HCT116 (cell line): ENCODE data around the gene CMC1. TPM values are rescaled to one million over a fixed set of nuclear protein-coding genes. Genes with fewer than 3 reads are reported as not detected.
"Not testable (repeated sequence)": the region's sequence is repeated elsewhere in the genome, so short reads cannot be mapped to it uniquely, and the experiment has no call there.

ENCODE experiments used
- ATAC-seq: fragments of 200-7000 bp; cut with Tn5 transposase; 2 replicates; pipeline ENCODE4 v1.9.1; 2020; ENCODE audit warnings: mild to moderate bottlenecking, moderate library complexity
- BruUV-seq: library from RNA; stranded (reverse); fragments of 400-500 nt; replicated peaks from 2 replicates; lab custom pipeline; 2021; lab: Mats Ljungman, UMichigan
- CTCF ChIA-PET: fragments of 300-600 bp; sonication (Branson Sonifier 250); formaldehyde crosslinking; loops from one replicate; lab custom pipeline; 2021; ENCODE audit warnings: antibody characterized with exemption; lab: Charles Lee
- POLR2A ChIA-PET: fragments of 300-600, 350-600 bp; sonication (Branson Sonifier 250); formaldehyde crosslinking; loops from one replicate; lab custom pipeline; 2021; ENCODE audit warnings: antibody characterized with exemption; lab: Charles Lee
- RAD21 ChIA-PET, 2 experiments: fragments of 300-600 bp; sonication (Branson Sonifier 250); formaldehyde crosslinking; loops; one replicate each; lab custom pipeline; 2023; ENCODE audit warnings: low total read pairs in 2 of 2; ENCODE audit not compliant: uncharacterized antibody in 2 of 2, unreplicated experiment in 2 of 2, low non-redundant PET in 1 of 2; lab: Charles Lee
- DNase-seq: peaks from one replicate; pipeline ENCODE4 v3.0.0-alpha.2; 2010; ENCODE audit warnings: low read depth, low spot score
- H2AFZ ChIP-seq: fragments of 200-600 bp; shearing (Covaris generic), sonication (generic); 2 replicates; pipeline ENCODE4 v1.6.1; 2017; ENCODE audit warnings: low read depth, mixed run types, mixed read lengths, antibody characterized with exemption, low read length; ENCODE audit not compliant: poor library complexity, severe bottlenecking
- H3K27ac ChIP-seq: 2 replicates; pipeline ENCODE4 v1.5.1; 2012; ENCODE audit warnings: low read depth, low read length
- H3K27me3 ChIP-seq: fragments of 200-600 bp; sonication (generic); 2 replicates; pipeline ENCODE4 v1.6.1; 2016; ENCODE audit warnings: mixed run types, low read length, mixed read lengths; ENCODE audit not compliant: insufficient read depth
- H3K36me3 ChIP-seq, 2 experiments: fragments of 200-500 bp in 1 of 2; fragments of 200-600 bp in 1 of 2; sonication (Bioruptor generic) in 1 of 2; sonication (generic) in 1 of 2; 2 replicates each; pipeline versions ENCODE4 v1.5.1 to v1.6.1; 2014 to 2016; ENCODE audit warnings: low read length in 2 of 2, inconsistent platforms in 1 of 2, mixed read lengths in 1 of 2, mixed run types in 1 of 2; ENCODE audit not compliant: insufficient read depth in 2 of 2, control insufficient read depth in 1 of 2
- H3K4me1 ChIP-seq, 2 experiments: fragments of 200-600 bp in 1 of 2; sonication (generic) in 1 of 2; 2 replicates each; pipeline versions ENCODE4 v1.5.1 to v1.6.1; 2012 to 2017; ENCODE audit warnings: low read length in 2 of 2, inconsistent platforms in 1 of 2, mild to moderate bottlenecking in 1 of 2, mixed read lengths in 1 of 2, mixed run types in 1 of 2, moderate library complexity in 1 of 2; ENCODE audit not compliant: insufficient read depth in 2 of 2, control insufficient read depth in 1 of 2
- H3K4me2 ChIP-seq: fragments of 200-600 bp; sonication (generic); 2 replicates; pipeline ENCODE4 v1.6.1; 2017; ENCODE audit warnings: mixed run types, low read length, mixed read lengths
- H3K4me3 ChIP-seq, 2 experiments: fragments of 200-600 bp in 1 of 2; sonication (generic) in 1 of 2; replicated peaks in 1 of 2; 2 replicates each; pipeline ENCODE4 v1.5.1; 2011 to 2016; ENCODE audit warnings: low read length in 2 of 2, control low read depth in 1 of 2, low read depth in 1 of 2, mild to moderate bottlenecking in 1 of 2, mixed read lengths in 1 of 2, mixed run types in 1 of 2
- H3K79me2 ChIP-seq: fragments of 200-600 bp; sonication (generic); 2 replicates; pipeline ENCODE4 v1.6.1; 2017; ENCODE audit warnings: mild to moderate bottlenecking, mixed run types, low read length, moderate library complexity, mixed read lengths; ENCODE audit not compliant: insufficient read depth
- H3K9ac ChIP-seq: fragments of 200-600 bp; sonication (generic); 2 replicates; pipeline ENCODE4 v1.6.1; 2016; ENCODE audit warnings: low read length, mixed read lengths
- H3K9me2 ChIP-seq: fragments of 200-600 bp; sonication (generic), shearing (Covaris generic); 2 replicates; pipeline ENCODE4 v1.6.1; 2017; ENCODE audit warnings: mixed run types, mild to moderate bottlenecking, moderate library complexity; ENCODE audit not compliant: insufficient read depth
- H3K9me3 ChIP-seq, 2 experiments: fragments of 200-500 bp in 1 of 2; fragments of 200-600 bp in 1 of 2; sonication (Bioruptor generic) in 1 of 2; sonication (generic) in 1 of 2; 2 replicates each; pipeline ENCODE4 v1.6.1; 2014 to 2017; ENCODE audit warnings: low read length in 2 of 2, mixed read lengths in 2 of 2, inconsistent platforms in 1 of 2, low read depth in 1 of 2, mild to moderate bottlenecking in 1 of 2, mixed run types in 1 of 2, moderate library complexity in 1 of 2; ENCODE audit not compliant: control insufficient read depth in 1 of 2, insufficient read depth in 1 of 2
- H4K20me1 ChIP-seq: fragments of 200-600 bp; sonication (generic), shearing (Covaris generic); 2 replicates; pipeline ENCODE4 v1.6.1; 2017; ENCODE audit warnings: mixed run types, mild to moderate bottlenecking, moderate library complexity; ENCODE audit not compliant: insufficient read depth
- ATF3 ChIP-seq: IDR thresholded peaks from 2 replicates; pipeline ENCODE4 v1.6.1; 2012
- CTCF ChIP-seq, 3 experiments: fragments of 200-600 bp in 1 of 3; sonication (generic) in 1 of 3; IDR thresholded peaks in 2 of 3; conservative IDR thresholded peaks in 1 of 3; 2 replicates each; pipeline ENCODE4 v1.5.1; 2012 to 2017; ENCODE audit warnings: low read depth in 2 of 3, low read length in 2 of 3, antibody characterized with exemption in 1 of 3, borderline replicate concordance in 1 of 3, control low read depth in 1 of 3, mild to moderate bottlenecking in 1 of 3, mixed read lengths in 1 of 3, mixed run types in 1 of 3, moderate library complexity in 1 of 3; ENCODE audit not compliant: insufficient read depth in 1 of 3
- ELF1 ChIP-seq: IDR thresholded peaks from 2 replicates; pipeline ENCODE4 v1.6.1; 2012; ENCODE audit warnings: low read depth, borderline replicate concordance
- EZH2 ChIP-seq: fragments of 200-600 bp; sonication (generic); IDR thresholded peaks from 2 replicates; pipeline ENCODE4 v1.6.1; 2017; ENCODE audit warnings: antibody characterized with exemption, mixed run types
- FOSL1 ChIP-seq: IDR thresholded peaks from 2 replicates; pipeline ENCODE4 v1.6.1; 2012; ENCODE audit warnings: low read depth
- POLR2A ChIP-seq: IDR thresholded peaks from 2 replicates; pipeline ENCODE4 v1.7.0; 2011; ENCODE audit warnings: borderline replicate concordance; ENCODE audit not compliant: insufficient read depth, insufficient read length; ENCODE audit errors: extremely low read depth
- REST ChIP-seq: IDR thresholded peaks from 2 replicates; pipeline ENCODE4 v1.6.1; 2012; ENCODE audit warnings: low read depth
- SP1 ChIP-seq: IDR thresholded peaks from 2 replicates; pipeline ENCODE4 v1.6.1; 2012; ENCODE audit warnings: low read depth
- intact Hi-C: fragments of 100-400 bp; cut with micrococcal nuclease; formaldehyde crosslinking; loops from 2 replicates; pipeline ENCODE4 v1.10.0; 2022
- total RNA-seq: library from RNA; stranded (reverse); gene quantifications from one replicate; pipeline ENCODE4 v1.2.1, GENCODE V29; 2021; ENCODE audit not compliant: unreplicated experiment

The CMC1 gene
- total RNA-seq, 1 experiment from 2014 or later, result 29.0 TPM

GRCh38 chr3:28200366-28200848 lies 41.0 kb upstream of the CMC1 start:
- H3K4me1 ChIP-seq, RAD21 ChIA-PET, POLR2A ChIA-PET, ATAC-seq, H3K9ac ChIP-seq, H3K27me3 ChIP-seq, H3K27ac ChIP-seq, H2AFZ ChIP-seq, H3K9me3 ChIP-seq, BruUV-seq, CTCF ChIA-PET, H3K4me3 ChIP-seq, intact Hi-C loops, H3K36me3 ChIP-seq, H3K4me2 ChIP-seq, H4K20me1 ChIP-seq, H3K79me2 ChIP-seq, H3K9me2 ChIP-seq, DNase-seq: not testable (repeated sequence)

GRCh38 chr3:28206479-28206878 lies 34.9 kb upstream of the CMC1 start:
- ATAC-seq (no peak), DNase-seq (no peak)
- Histone ChIP-seq H3K9ac (no peak overlapping the region), H3K36me3 (no peaks in the 10 kb centered on the region), H3K4me3 (no peak overlapping the region), H2AFZ (no peak overlapping the region), H3K4me1 (no peaks in the 10 kb centered on the region), H3K79me2 (no peaks in the 10 kb centered on the region), H3K4me2 (no peak overlapping the region), H3K27ac (no peak overlapping the region), H3K27me3 (no peaks in the 10 kb centered on the region), H4K20me1 (no peaks in the 10 kb centered on the region), H3K9me2 (no peaks in the 10 kb centered on the region), H3K9me3 (no peaks in the 10 kb centered on the region)
- intact Hi-C loops, result no loop called here
- no TSS peak for BruUV-seq
- ChIA-PET CTCF (no interaction called here), POLR2A (no interaction called here), RAD21 (no interaction called here)
- TF ChIP-seq ELF1 (no peak), ATF3 (no peak), CTCF (IDR thresholded peaks at IDR 0.05 in 2 of 3, conservative IDR thresholded peaks at IDR 0.05 in 1 of 3; ENCODE audit: borderline replicate concordance in 1 of 3, insufficient read depth in 1 of 3, low read depth in 2 of 3, low read length in 2 of 3) (no peak), POLR2A (no peak), FOSL1 (no peak), REST (no peak), EZH2 (no peak), SP1 (no peak)
